HUES6 (cell line): ENCODE results near the gene PBX1.

Experiments
- H3K27ac ChIP-seq: 2 replicates; pipeline ENCODE4 v1.7.0; 2013; ENCODE audit warnings: low read depth, mild to moderate bottlenecking, low read length, inconsistent platforms
- H3K27me3 ChIP-seq: 2 replicates; pipeline ENCODE4 v1.6.1; 2013; ENCODE audit warnings: low read length; ENCODE audit not compliant: control insufficient read depth, insufficient read depth
- H3K36me3 ChIP-seq: 2 replicates; pipeline ENCODE4 v1.6.1; 2013; ENCODE audit warnings: low read length; ENCODE audit not compliant: control insufficient read depth, insufficient read depth
- H3K4me1 ChIP-seq: 2 replicates; pipeline ENCODE4 v1.6.1; 2013; ENCODE audit warnings: low read length; ENCODE audit not compliant: control insufficient read depth, insufficient read depth
- H3K4me3 ChIP-seq: 2 replicates; pipeline ENCODE4 v1.5.1; 2013; ENCODE audit warnings: low read depth, low read length
- H3K9ac ChIP-seq: one replicate; pipeline ENCODE4 v1.6.1; 2013; ENCODE audit warnings: mild to moderate bottlenecking, low read length
- H3K9me3 ChIP-seq: 2 replicates; pipeline ENCODE4 v1.6.1; 2013; ENCODE audit warnings: low read depth, low read length; ENCODE audit not compliant: control insufficient read depth, insufficient read depth

PBX1 gene

DNA sequence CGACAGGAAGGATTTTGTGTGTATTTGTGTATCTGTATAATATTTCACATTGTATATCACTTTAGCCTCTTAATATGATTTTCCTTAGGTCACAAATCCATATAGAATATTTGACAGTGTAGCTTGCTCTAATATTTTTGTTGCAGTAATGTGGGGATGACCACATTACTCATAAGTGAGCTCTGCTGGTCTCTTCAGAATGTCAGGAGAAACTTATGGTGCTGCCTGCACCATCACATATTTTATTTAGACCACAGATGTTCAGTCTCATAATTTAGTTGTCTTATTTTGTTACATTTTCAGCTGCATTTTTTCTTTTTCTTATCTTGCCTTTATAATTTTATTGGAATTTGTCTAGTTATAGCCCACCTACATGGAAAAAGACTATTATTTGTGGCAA is 205.3 kb downstream of the PBX1 start:
- no peak overlapping the region for H3K9ac ChIP-seq
- no peak overlapping the region for H3K4me3 ChIP-seq
- no peaks in the 10 kb centered on the region for H3K9me3 ChIP-seq
- H3K27me3 ChIP-seq: no peaks in the 10 kb centered on the region
- no peaks in the 10 kb centered on the region for H3K36me3 ChIP-seq
- no peak overlapping the region for H3K27ac ChIP-seq
- H3K4me1 ChIP-seq: no peaks in the 10 kb centered on the region; the same call in 1 of the 2 replicates

DNA sequence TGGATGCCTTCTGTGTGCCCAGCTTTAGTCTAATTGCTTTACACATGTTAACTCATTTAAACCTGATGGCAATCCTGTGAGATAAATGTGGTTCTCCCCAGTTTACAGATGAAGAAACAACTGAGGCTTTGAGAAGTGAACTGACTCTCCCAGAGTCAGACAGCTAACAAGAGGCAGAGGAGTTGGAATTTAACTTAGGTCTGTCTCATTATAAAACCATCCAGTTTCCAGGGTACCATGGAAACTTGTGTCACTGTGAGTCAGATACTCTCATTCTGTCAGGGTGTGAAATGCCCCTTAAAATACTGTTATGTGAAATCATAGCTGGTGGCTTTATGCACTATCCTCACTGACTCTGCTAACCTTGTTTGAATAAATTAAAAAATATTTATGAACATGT is 206.6 kb downstream of the PBX1 start:
- H3K4me1 ChIP-seq: peaks cover 3% of the 10 kb centered on the region
- no peak overlapping the region for H3K9ac ChIP-seq
- no peaks in the 10 kb centered on the region for H3K36me3 ChIP-seq
- no peaks in the 10 kb centered on the region for H3K27me3 ChIP-seq
- H3K9me3 ChIP-seq: no peaks in the 10 kb centered on the region
- no peak overlapping the region for H3K4me3 ChIP-seq
- H3K27ac ChIP-seq: no peak overlapping the region

DNA sequence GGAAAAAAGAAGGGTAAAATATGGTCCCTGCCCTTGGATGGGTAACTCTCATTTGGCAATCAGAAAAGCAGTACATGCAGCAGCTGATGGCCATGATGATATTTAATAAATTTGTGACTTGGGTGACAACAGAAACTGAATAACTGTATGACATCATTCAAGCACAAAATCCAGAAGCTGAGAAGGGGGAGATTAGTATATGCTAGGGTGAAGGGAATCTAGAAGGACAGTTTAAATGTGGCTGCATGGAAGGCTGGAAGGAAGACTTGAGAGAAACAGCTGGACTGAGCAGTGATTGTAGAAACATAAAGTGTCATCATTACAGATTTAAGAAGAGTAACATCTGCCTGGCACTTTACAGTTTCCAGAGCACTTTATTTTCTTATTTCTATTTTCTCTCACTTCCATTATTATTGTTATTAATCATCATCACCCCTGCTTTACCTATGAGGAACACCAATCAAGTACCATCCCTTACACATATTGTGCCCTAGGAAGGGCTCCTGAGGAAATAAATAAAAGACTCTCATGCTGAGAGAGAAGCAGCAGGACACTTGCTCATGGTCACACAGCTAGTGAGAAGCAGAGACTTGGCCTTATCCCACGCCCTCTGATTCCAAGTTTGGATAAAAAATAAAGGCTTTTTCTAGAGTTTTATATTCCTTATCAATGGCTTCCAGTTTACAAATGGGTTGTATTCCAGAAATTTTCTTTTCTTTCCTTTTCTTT is 207.2 kb downstream of the PBX1 start:
- Histone ChIP-seq H3K4me3 (no peak overlapping the region), H3K9me3 (no peaks in the 10 kb centered on the region), H3K36me3 (no peaks in the 10 kb centered on the region), H3K4me1 (peaks cover 9% of the 10 kb centered on the region), H3K9ac (no peak overlapping the region), H3K27ac (no peak overlapping the region), H3K27me3 (no peaks in the 10 kb centered on the region)

DNA sequence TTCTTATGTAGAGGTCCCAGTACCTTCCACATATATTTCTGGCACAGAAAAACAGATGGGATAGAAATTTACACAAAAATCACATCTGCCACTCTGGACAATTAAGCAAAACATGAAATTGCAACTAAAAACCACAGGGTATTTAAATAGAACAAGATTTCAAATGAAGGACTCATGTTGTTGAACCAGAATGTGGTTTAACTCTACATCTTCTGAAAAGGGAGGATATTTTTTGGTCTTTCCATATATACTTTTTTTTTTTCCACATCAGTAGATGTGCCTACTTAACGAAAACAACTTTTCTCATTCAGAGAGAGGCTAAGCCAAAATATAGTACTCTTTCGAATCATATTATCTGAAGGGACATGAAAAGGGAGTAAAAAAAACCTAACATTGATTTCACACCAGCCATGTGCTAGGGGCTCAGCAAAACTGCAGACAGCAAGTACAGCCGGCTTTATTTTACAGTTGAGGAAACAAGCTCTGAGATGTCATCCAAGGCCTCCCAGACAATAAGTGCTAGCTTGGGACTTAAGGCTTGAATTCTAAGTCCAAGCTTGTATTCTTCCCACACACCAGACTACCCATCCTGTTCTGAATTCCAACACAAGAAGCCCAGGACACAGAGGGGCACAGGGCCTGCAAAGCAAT is 208.9 kb downstream of the PBX1 start:
- no peaks in the 10 kb centered on the region for H3K27me3 ChIP-seq
- H3K4me3 ChIP-seq: no peak overlapping the region
- H3K4me1 ChIP-seq: peaks cover 26% of the 10 kb centered on the region
- H3K36me3 ChIP-seq: no peaks in the 10 kb centered on the region
- no peaks in the 10 kb centered on the region for H3K9me3 ChIP-seq
- no peak overlapping the region for H3K27ac ChIP-seq
- H3K9ac ChIP-seq: no peak overlapping the region

DNA sequence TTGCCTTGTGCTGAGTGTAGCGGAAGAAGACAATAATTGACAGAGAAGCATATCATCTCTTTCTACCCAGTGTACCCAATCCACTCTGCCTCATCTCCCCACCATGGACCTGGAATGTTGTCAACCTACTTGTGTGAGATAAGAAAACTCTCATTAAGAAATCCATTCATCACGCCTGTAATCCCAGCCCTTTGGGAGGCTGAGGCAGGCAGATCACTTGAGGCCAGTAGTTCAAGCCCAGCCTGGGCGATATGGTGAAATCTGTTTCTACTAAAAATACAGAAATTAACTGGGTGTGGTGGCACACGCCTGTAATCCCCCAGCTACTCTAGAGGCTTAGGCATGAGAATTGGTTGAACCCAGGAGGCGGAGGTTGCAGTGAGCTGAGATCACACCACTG is 209.6 kb downstream of the PBX1 start:
- Histone ChIP-seq H3K36me3 (no peaks in the 10 kb centered on the region), H3K27me3 (no peaks in the 10 kb centered on the region), H3K27ac (no peak overlapping the region), H3K9me3 (no peaks in the 10 kb centered on the region), H3K4me3 (no peak overlapping the region), H3K9ac (no peak overlapping the region), H3K4me1 (peaks cover 32% of the 10 kb centered on the region)

DNA sequence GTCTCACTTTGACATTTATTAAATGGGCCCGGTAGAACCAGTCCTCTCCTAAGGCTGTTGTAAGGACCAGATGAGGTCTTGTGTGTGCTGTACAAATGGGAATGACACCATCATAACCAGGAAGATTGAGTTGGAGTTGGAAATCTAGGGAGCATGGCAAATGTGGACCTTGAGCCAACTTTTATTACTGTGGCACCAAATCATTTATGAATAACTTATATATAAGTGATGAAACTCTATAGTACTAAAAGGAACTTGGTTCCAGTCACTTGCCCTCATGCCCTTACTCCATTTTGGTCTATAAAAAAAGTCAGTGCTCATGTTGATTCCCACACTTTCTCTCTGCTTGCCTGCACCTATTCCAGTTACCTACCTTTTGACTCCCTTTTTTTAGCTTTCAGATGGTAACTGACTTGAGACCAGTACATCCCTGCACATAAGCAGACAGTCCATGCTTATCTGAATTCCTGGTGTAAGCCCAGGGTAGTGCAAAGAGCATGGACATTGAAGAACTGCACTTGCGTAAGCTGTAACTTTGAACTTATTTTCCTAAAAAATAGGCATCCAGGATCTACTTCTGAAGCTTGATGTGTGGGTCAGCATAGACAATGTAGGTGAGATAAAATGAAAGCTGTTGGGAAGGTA is 210.6 kb downstream of the PBX1 start:
- no peaks in the 10 kb centered on the region for H3K36me3 ChIP-seq
- no peaks in the 10 kb centered on the region for H3K9me3 ChIP-seq
- H3K9ac ChIP-seq: no peak overlapping the region
- no peak overlapping the region for H3K27ac ChIP-seq
- peaks cover 41% of the 10 kb centered on the region for H3K4me1 ChIP-seq
- no peaks in the 10 kb centered on the region for H3K27me3 ChIP-seq
- H3K4me3 ChIP-seq: no peak overlapping the region

DNA sequence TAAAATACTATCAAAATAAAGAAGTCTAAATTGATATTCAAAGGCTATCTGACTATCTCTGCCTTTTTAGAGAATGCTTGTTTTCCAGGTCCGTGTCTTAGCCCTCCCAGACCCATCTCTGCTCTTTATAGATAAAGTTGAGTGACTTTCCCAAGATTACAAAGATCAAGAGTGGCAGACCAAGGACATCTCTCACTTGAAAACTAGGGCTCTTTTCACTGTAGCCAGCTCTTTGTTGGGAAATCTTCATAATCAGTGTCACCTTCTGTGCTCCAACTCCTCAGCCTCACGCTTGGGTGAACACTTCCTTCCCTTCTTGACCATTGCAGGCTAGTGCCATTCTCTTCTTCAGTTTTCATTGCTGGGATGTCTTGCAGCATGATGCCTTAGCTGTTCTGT is 211.1 kb downstream of the PBX1 start:
- peaks cover 47% of the 10 kb centered on the region for H3K4me1 ChIP-seq
- H3K36me3 ChIP-seq: no peaks in the 10 kb centered on the region
- no peaks in the 10 kb centered on the region for H3K9me3 ChIP-seq
- H3K27me3 ChIP-seq: no peaks in the 10 kb centered on the region
- no peak overlapping the region for H3K27ac ChIP-seq
- H3K9ac ChIP-seq: no peak overlapping the region
- H3K4me3 ChIP-seq: no peak overlapping the region

DNA sequence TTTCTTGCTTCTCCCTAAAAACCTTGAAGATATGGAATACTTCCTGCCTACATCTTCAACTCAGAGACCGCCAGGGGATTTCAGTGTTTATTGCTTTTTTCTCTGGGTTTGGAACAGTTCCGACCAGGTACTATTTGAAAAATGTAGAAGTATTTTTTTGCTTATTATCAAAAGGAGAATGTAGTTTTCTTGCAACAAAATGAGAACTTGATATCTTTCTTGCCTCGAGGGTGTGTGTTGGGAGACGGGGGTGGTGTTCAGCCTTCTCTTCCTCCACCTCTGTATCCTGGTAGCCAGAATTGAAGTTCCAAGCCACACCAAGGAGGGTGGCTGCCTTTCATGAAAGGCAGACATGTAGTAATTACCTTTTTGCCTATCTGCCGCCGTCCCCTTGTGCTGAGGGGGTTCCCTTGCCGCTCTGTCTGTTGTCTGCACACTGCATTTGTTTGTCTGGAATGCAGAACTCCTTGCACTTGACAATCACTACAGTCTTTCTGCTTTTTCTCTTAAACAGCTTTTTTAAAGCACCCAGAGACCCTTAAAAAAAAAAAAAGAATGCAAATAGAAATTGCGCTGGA is 212.1 kb downstream of the PBX1 start:
- Histone ChIP-seq H3K4me3 (no peak overlapping the region), H3K4me1 (peaks cover 57% of the 10 kb centered on the region), H3K27ac (peak overlapping the region; percentile 44), H3K36me3 (no peaks in the 10 kb centered on the region), H3K9ac (no peak overlapping the region), H3K9me3 (no peaks in the 10 kb centered on the region), H3K27me3 (no peaks in the 10 kb centered on the region)

DNA sequence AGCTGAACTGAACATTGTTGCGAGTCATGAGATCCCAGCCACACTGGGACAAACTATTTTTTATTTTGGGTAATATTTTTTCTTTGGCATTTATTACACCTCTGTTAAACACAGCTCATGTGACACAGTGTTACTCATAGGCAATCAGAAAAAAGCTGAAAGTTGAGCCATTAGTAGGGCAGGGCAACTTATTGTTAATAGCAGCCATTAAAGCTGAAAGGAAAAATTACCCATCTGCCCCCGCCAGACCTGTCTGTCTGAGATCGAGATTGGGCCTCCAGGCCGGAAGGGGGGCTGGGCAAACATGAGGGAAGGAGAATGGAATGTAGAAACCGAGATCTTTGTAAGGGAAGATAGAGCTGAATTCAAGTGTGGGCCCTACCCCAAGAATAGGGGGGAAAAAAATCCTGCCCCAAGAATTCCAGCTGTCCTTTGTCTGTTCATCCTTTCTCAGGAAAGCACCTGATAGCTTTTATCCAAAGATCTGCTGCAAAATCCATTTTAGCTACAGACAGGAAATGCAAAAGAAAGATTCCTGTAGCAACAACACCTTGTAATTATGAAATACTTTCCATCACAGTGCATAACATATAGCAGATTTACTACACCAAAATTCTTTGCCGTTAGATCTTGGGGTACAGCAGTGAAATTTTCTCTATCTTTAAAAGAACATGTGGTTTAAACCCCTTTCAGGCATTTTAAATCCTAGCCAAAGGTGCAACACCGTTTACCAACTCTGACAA is 212.8 kb downstream of the PBX1 start:
- Histone ChIP-seq H3K4me3 (no peak overlapping the region), H3K9ac (no peak overlapping the region), H3K27ac (peak overlapping the region; percentile 44), H3K9me3 (no peaks in the 10 kb centered on the region), H3K27me3 (no peaks in the 10 kb centered on the region), H3K36me3 (no peaks in the 10 kb centered on the region), H3K4me1 (peaks cover 60% of the 10 kb centered on the region)

DNA sequence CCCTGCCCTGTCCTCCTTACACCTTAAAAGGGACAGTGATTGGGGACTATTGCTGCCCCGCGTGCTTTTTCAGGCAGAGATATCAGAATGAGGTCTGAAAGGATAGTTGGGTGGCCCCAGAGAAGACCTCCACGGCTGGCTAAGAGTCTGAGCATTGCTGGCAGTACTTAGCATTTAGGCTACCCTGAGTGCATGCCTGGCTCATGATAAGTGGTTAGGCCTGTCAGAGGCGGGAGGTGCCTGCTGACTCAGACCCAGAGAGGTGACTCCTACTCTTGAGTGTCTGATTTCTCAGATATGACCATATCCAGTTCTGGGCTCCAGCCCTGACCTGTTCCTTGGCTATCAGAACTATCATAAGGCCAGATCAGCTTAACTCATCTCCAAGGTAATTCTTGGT is 213.7 kb downstream of the PBX1 start:
- no peaks in the 10 kb centered on the region for H3K9me3 ChIP-seq
- H3K9ac ChIP-seq: peak overlapping the region; percentile 43
- no peaks in the 10 kb centered on the region for H3K36me3 ChIP-seq
- H3K4me1 ChIP-seq: peaks cover 60% of the 10 kb centered on the region
- no peak overlapping the region for H3K4me3 ChIP-seq
- peak overlapping the region; percentile 44 for H3K27ac ChIP-seq
- H3K27me3 ChIP-seq: no peaks in the 10 kb centered on the region
